ENCODE results near the gene MTHFSD. TPM values are rescaled to one million over a fixed set of nuclear protein-coding genes. Genes with fewer than 3 reads are reported as not detected.

The MTHFSD gene
- total RNA-seq, 2 donors from 2014 or later = 21.2 to 22.4 TPM

GRCh38 chr16:86570558-86571529 lies 15.8 kb upstream of the MTHFSD start:
- H3K4me3 Mint-ChIP-seq = no peak overlapping the region
- no peak for DNase-seq
- no peaks in the 10 kb centered on the region for H3K9me3 Mint-ChIP-seq
- no peaks in the 10 kb centered on the region for H3K4me1 Mint-ChIP-seq (ENCODE audit: low read depth)
- no peaks in the 10 kb centered on the region for H3K36me3 Mint-ChIP-seq (ENCODE audit: insufficient read depth in 2 of 2)
- H3K27ac Mint-ChIP-seq = no peak overlapping the region
- ATAC-seq (replicated peaks in 1 of 2) = no peak
- peaks cover 64% of the 10 kb centered on the region for H3K27me3 Mint-ChIP-seq (ENCODE audit: low read depth)

GRCh38 chr16:86569701-86570447 lies 14.8 kb upstream of the MTHFSD start:
- H3K36me3 Mint-ChIP-seq (ENCODE audit: insufficient read depth in 2 of 2) = no peaks in the 10 kb centered on the region
- no peak for ATAC-seq (replicated peaks in 1 of 2)
- H3K27ac Mint-ChIP-seq = no peak overlapping the region
- no peaks in the 10 kb centered on the region for H3K4me1 Mint-ChIP-seq (ENCODE audit: low read depth)
- peaks cover 68% of the 10 kb centered on the region for H3K27me3 Mint-ChIP-seq (ENCODE audit: low read depth)
- no peak overlapping the region for H3K4me3 Mint-ChIP-seq
- no peaks in the 10 kb centered on the region for H3K9me3 Mint-ChIP-seq
- no peak for DNase-seq

DNA sequence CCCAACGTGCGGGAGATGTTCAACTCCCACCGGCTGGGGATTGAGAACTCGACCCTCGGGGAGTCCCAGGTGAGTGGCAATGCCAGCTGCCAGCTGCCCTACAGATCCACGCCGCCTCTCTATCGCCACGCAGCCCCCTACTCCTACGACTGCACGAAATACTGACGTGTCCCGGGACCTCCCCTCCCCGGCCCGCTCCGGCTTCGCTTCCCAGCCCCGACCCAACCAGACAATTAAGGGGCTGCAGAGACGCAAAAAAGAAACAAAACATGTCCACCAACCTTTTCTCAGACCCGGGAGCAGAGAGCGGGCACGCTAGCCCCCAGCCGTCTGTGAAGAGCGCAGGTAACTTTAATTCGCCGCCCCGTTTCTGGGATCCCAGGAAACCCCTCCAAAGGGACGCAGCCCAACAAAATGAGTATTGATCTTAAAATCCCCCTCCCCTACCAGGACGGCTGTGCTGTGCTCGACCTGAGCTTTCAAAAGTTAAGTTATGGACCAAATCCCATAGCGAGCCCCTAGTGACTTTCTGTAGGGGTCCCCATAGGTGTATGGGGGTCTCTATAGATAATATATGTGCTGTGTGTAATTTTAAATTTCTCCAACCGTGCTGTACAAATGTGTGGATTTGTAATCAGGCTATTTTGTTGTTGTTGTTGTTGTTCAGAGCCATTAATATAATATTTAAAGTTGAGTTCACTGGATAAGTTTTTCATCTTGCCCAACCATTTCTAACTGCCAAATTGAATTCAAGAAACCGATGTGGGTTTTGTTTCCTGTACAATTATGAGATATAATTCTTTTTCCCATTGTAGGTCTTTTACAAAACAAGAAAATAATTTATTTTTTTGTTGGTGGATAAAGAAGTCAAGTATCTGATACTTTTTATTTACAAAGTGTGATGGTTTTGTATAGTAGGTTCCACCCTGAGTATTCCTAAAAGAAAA lies 13.9 kb upstream of the MTHFSD start:
- peak overlapping the region in 1 of 2 donors; percentile 27 for H3K4me3 Mint-ChIP-seq
- H3K9me3 Mint-ChIP-seq = no peaks in the 10 kb centered on the region
- H3K27ac Mint-ChIP-seq = peak overlapping the region; percentile 76
- no peak for ATAC-seq (replicated peaks in 1 of 2)
- DNase-seq = no peak
- no peaks in the 10 kb centered on the region for H3K36me3 Mint-ChIP-seq (ENCODE audit: insufficient read depth in 2 of 2)
- H3K4me1 Mint-ChIP-seq (ENCODE audit: low read depth) = peaks cover 2% of the 10 kb centered on the region
- H3K27me3 Mint-ChIP-seq (ENCODE audit: low read depth) = peaks cover 68% of the 10 kb centered on the region

GRCh38 chr16:86567701-86568581 lies 12.9 kb upstream of the MTHFSD start:
- Mint-ChIP-seq H3K9me3 (no peaks in the 10 kb centered on the region), H3K36me3 (ENCODE audit: insufficient read depth in 2 of 2) (no peaks in the 10 kb centered on the region), H3K27me3 (ENCODE audit: low read depth) (peaks cover 68% of the 10 kb centered on the region), H3K4me1 (ENCODE audit: low read depth) (peaks cover 8% of the 10 kb centered on the region), H3K4me3 (peak overlapping the region; percentile 40 to 62), H3K27ac (no peak overlapping the region)
- ATAC-seq (replicated peaks in 1 of 2) = no peak
- DNase-seq = no peak

DNA sequence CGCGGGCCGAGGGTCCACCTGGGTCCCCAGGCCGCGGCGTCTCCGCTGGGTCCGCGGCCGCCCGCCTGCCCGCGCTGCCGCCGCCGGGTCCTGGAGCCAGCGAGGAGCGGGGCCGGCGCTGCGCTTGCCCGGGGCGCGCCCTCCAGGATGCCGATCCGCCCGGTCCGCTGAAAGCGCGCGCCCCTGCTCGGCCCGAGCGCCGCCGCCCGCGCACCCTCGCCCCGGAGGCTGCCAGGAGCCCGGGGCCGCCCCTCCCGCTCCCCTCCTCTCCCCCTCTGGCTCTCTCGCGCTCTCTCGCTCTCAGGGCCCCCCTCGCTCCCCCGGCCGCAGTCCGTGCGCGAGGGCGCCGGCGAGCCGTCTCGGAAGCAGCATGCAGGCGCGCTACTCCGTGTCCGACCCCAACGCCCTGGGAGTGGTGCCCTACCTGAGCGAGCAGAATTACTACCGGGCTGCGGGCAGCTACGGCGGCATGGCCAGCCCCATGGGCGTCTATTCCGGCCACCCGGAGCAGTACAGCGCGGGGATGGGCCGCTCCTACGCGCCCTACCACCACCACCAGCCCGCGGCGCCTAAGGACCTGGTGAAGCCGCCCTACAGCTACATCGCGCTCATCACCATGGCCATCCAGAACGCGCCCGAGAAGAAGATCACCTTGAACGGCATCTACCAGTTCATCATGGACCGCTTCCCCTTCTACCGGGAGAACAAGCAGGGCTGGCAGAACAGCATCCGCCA lies 12.1 kb upstream of the MTHFSD start:
- Mint-ChIP-seq H3K36me3 (ENCODE audit: insufficient read depth in 2 of 2) (no peaks in the 10 kb centered on the region), H3K9me3 (no peaks in the 10 kb centered on the region), H3K4me1 (ENCODE audit: low read depth) (peaks cover 8% of the 10 kb centered on the region), H3K27me3 (ENCODE audit: low read depth) (peaks cover 67% of the 10 kb centered on the region), H3K4me3 (peak overlapping the region; percentile 40 to 62), H3K27ac (no peak overlapping the region)
- DNase-seq (no peak), ATAC-seq (replicated peaks in 1 of 2) (peak; percentile 18 to 28)

DNA sequence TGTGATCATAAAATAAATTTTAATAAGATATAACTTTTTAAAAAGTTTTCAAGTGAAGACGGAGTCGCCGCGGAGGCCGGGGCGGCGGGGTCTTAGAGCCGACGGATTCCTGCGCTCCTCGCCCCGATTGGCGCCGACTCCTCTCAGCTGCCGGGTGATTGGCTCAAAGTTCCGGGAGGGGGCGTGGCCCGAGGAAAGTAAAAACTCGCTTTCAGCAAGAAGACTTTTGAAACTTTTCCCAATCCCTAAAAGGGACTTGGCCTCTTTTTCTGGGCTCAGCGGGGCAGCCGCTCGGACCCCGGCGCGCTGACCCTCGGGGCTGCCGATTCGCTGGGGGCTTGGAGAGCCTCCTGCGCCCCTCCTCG lies 11.5 kb upstream of the MTHFSD start, which contains the start of gene FOXC2:
Gene FOXC2 (plus strand): TSS at position 229 of the 365 bp plus-strand sequence. CDS start 507 bp downstream, outside the sequence.
- Mint-ChIP-seq H3K27ac (no peak within 1 kb of the TSS), H3K27me3 (ENCODE audit: low read depth) (peaks cover 67% of the 10 kb centered on the region), H3K4me3 (peak within 1 kb of the TSS; percentile 40 to 62), H3K9me3 (no peaks in the 10 kb centered on the region), H3K36me3 (ENCODE audit: insufficient read depth in 2 of 2) (no peaks in the 10 kb centered on the region), H3K4me1 (ENCODE audit: low read depth) (peaks cover 8% of the 10 kb centered on the region)
- DNase-seq (peak; percentile 57 to 65), ATAC-seq (replicated peaks in 1 of 2) (peak; percentile 46 to 56)

DNA sequence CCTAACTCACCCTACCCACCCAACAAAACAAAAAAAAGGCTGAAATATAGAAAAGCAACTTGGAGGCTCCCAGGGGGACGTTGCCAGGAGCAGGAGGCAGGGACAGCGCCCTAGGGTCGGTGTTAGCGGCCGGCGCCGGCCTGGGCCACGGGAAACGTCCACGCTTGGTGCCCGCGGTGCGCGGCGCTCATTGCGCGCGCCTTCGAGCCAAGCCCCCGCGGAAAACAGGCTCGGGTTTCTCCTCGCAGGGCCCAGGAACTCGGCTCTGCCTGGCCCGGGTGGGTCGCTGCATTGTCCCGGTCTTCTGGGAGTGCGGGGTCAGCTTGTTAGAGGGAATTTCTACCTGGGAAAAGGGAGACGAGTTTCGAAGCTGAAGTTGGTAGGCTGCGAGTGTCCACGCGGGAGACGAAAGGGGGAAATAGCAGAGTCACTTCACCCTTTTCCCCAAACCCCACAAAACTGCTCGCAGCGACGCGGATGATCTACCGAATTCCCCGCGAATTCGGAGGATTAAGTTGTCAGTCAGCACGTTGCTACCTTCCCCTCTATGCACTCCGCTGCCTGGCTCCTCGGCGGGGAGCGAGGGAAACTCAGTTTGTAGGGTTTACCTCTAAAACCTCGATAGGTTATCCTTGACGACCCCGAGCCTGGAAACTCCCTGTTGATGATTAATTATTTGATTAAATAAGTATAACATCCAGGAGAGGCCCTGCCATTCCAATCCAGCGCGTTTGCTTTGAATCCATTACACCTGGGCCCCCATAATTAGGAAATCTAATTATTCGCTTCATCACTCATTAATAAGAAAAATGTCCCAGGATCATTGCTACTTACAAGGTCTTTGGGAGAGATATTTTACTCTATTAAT lies 10.8 kb upstream of the MTHFSD start:
- Mint-ChIP-seq H3K4me1 (ENCODE audit: low read depth) (peaks cover 8% of the 10 kb centered on the region), H3K4me3 (peak overlapping the region in 1 of 2 donors; percentile 12), H3K9me3 (no peaks in the 10 kb centered on the region), H3K36me3 (ENCODE audit: insufficient read depth in 2 of 2) (no peaks in the 10 kb centered on the region), H3K27me3 (ENCODE audit: low read depth) (peaks cover 63% of the 10 kb centered on the region), H3K27ac (peak overlapping the region; percentile 38)
- ATAC-seq (replicated peaks in 1 of 2) (no peak), DNase-seq (no peak)

GRCh38 chr16:86565181-86565631 lies 10.2 kb upstream of the MTHFSD start:
- ATAC-seq (replicated peaks in 1 of 2) = no peak

GRCh38 chr16:86563469-86564345 lies 8.7 kb upstream of the MTHFSD start:
- no peaks in the 10 kb centered on the region for H3K36me3 Mint-ChIP-seq (ENCODE audit: insufficient read depth in 2 of 2)
- H3K9me3 Mint-ChIP-seq = no peaks in the 10 kb centered on the region
- H3K4me3 Mint-ChIP-seq = peak overlapping the region; percentile 53 to 69

More at GRCh38 chr16:86565181-86565631, 10.2 kb upstream of the MTHFSD start:
- H3K4me3 Mint-ChIP-seq = no peak overlapping the region
- DNase-seq = no peak
- H3K4me1 Mint-ChIP-seq (ENCODE audit: low read depth) = peaks cover 8% of the 10 kb centered on the region
- no peaks in the 10 kb centered on the region for H3K9me3 Mint-ChIP-seq
- peaks cover 56% of the 10 kb centered on the region for H3K27me3 Mint-ChIP-seq (ENCODE audit: low read depth)
- peak overlapping the region; percentile 38 for H3K27ac Mint-ChIP-seq
- H3K36me3 Mint-ChIP-seq (ENCODE audit: insufficient read depth in 2 of 2) = no peaks in the 10 kb centered on the region

DNA sequence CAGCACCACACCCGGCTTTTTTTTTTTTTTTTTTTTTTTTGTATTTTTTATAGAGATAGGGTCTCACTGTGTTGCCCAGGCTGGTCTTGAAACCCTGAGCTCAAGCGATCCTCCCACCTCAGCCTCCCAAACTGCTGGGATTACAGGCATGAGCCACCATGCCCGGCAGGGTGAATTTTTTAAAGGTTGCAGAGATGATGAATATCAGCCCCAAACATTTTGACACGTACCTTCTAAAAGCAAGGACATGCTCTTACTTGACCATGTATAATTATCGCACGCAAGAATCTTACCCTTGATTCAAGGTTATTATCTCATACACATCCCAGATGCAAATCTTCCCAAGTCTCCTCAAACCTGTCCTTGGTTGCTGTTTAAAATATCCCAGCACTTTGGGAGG lies 7.3 kb upstream of the MTHFSD start:
- DNase-seq (no peak), ATAC-seq (replicated peaks in 1 of 2) (no peak)
- Mint-ChIP-seq H3K4me1 (ENCODE audit: low read depth) (peaks cover 8% of the 10 kb centered on the region), H3K9me3 (no peaks in the 10 kb centered on the region), H3K36me3 (ENCODE audit: insufficient read depth in 2 of 2) (no peaks in the 10 kb centered on the region), H3K27me3 (ENCODE audit: low read depth) (peaks cover 38% of the 10 kb centered on the region), H3K27ac (no peak overlapping the region), H3K4me3 (no peak overlapping the region)

More at GRCh38 chr16:86563469-86564345, 8.7 kb upstream of the MTHFSD start:
- Mint-ChIP-seq H3K27ac (no peak overlapping the region), H3K27me3 (ENCODE audit: low read depth) (peaks cover 41% of the 10 kb centered on the region), H3K4me1 (ENCODE audit: low read depth) (peaks cover 8% of the 10 kb centered on the region)
- peak; percentile 86 to 88 for DNase-seq
- peak; percentile 79 to 85 for ATAC-seq (replicated peaks in 1 of 2)

Data from activated T-cell treated with anti-CD3 and anti-CD28 coated beads, Interleukin-2, amount 50 U/mL, for 72 hours (primary cell).